Tibial nerve (tissue), 4 donors: ENCODE measurements around the gene HECW1. TPM values are rescaled to one million over a fixed set of nuclear protein-coding genes. Genes with fewer than 3 reads are reported as not detected.

Experiments used
- DNase-seq, 2 donors: peaks; one replicate each; pipeline ENCODE4 v3.0.0-alpha.2; 2019; ENCODE audit warnings: low spot score in 2 of 2
- H3K27ac ChIP-seq, 4 donors: fragments of 200-600 bp; sonication (generic) in 3 of 4; one replicate each; pipeline ENCODE4 v1.5.1; 2017 to 2019; ENCODE audit warnings: mild to moderate bottlenecking in 1 of 4
- H3K27me3 ChIP-seq, 2 donors: fragments of 200-600 bp; sonication (generic) in 1 of 2; one replicate each; pipeline versions ENCODE4 v1.5.1 to v1.6.0; 2017 to 2019
- H3K36me3 ChIP-seq, 3 donors: fragments of 200-600 bp; sonication (generic); one replicate each; pipeline ENCODE4 v1.5.1; 2018 to 2019
- H3K4me1 ChIP-seq, 4 donors: fragments of 200-600 bp; sonication (generic) in 3 of 4; one replicate each; pipeline ENCODE4 v1.5.1; 2017 to 2019
- H3K4me3 ChIP-seq, 4 donors: fragments of 200-600 bp; sonication (generic) in 3 of 4; one replicate each; pipeline ENCODE4 v1.5.1; 2017 to 2019; ENCODE audit warnings: mild to moderate bottlenecking in 1 of 4, moderate library complexity in 1 of 4
- H3K9me3 ChIP-seq, 4 donors: fragments of 200-600 bp; sonication (generic) in 3 of 4; one replicate each; pipeline ENCODE4 v1.5.1; 2017 to 2019
- EP300 ChIP-seq, 2 donors: sonication (generic); formaldehyde crosslinking; IDR thresholded peaks; one replicate each; pipeline ENCODE4 v1.6.1; 2017; ENCODE audit warnings: antibody characterized with exemption in 2 of 2, mild to moderate bottlenecking in 1 of 2
- POLR2A ChIP-seq, 2 donors: fragments of 450-650 bp; IDR thresholded peaks; one replicate each; pipeline ENCODE4 v1.6.1; 2017; ENCODE audit warnings: antibody characterized with exemption in 2 of 2, mild to moderate bottlenecking in 2 of 2, moderate library complexity in 2 of 2
- WGBS, 2 donors: methylation state at CpG; one replicate each; pipeline ENCODE4 v1.1.5; 2018; 5-methylcytosine and 5-hydroxymethylcytosine counted together
- total RNA-seq, 4 donors: library from RNA; depleted of rRNA; stranded (reverse); fragments of >200 nt; gene quantifications; one replicate each; pipeline ENCODE4 v1.1.0, GENCODE V29; 2016
- TF ChIP-seq, protein P1 (sequence below), 5 experiments: fragments of 200-600 bp in 3 of 5; fragments of 450-650 bp in 2 of 5; sonication (generic) in 3 of 5; IDR thresholded peaks; one replicate each; pipeline ENCODE4 v1.5.1; 2016 to 2019; ENCODE audit warnings: antibody characterized with exemption in 5 of 5, mild to moderate bottlenecking in 3 of 5, moderate library complexity in 2 of 5

Gene HECW1
- total RNA-seq, 4 donors from 2014 or later, result 3.6 to 10.9 (median 6.5) TPM

DNA sequence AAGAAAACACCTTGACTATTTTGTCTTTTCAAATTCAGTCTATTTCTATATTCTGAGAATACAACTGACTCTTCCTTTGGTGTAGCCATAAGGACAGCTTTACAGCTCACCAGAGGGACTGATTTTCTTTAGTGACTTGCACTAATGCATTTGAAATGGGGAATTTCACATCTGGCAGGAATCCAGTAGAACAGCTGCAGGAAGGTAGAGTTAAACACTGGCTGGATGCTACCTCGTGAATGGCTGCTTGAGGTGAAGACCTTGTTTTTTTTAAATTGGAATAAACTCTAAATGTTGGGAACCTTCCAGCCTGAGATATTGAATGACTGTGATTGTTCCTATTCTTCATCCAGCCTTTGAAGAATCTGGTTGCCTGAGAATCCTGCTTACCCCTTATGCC, 330.9 kb downstream of the HECW1 start:
- no peak for DNase-seq
- Histone ChIP-seq H3K4me3 (no peak overlapping the region), H3K27me3 (no peaks in the 10 kb centered on the region), H3K9me3 (no peaks in the 10 kb centered on the region), H3K27ac (no peak overlapping the region), H3K36me3 (no peaks in the 10 kb centered on the region), H3K4me1 (no peaks in the 10 kb centered on the region)
- TF ChIP-seq EP300 (IDR thresholded peaks at IDR 0.05), result no peak
- TF ChIP-seq, protein P1, sequence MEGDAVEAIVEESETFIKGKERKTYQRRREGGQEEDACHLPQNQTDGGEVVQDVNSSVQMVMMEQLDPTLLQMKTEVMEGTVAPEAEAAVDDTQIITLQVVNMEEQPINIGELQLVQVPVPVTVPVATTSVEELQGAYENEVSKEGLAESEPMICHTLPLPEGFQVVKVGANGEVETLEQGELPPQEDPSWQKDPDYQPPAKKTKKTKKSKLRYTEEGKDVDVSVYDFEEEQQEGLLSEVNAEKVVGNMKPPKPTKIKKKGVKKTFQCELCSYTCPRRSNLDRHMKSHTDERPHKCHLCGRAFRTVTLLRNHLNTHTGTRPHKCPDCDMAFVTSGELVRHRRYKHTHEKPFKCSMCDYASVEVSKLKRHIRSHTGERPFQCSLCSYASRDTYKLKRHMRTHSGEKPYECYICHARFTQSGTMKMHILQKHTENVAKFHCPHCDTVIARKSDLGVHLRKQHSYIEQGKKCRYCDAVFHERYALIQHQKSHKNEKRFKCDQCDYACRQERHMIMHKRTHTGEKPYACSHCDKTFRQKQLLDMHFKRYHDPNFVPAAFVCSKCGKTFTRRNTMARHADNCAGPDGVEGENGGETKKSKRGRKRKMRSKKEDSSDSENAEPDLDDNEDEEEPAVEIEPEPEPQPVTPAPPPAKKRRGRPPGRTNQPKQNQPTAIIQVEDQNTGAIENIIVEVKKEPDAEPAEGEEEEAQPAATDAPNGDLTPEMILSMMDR (IDR thresholded peaks at IDR 0.05), result no peak
- TF ChIP-seq POLR2A (IDR thresholded peaks at IDR 0.05), result no peak
- 7% methylated on average over 1 of the region's 1 CpG for WGBS, 2 donors

DNA sequence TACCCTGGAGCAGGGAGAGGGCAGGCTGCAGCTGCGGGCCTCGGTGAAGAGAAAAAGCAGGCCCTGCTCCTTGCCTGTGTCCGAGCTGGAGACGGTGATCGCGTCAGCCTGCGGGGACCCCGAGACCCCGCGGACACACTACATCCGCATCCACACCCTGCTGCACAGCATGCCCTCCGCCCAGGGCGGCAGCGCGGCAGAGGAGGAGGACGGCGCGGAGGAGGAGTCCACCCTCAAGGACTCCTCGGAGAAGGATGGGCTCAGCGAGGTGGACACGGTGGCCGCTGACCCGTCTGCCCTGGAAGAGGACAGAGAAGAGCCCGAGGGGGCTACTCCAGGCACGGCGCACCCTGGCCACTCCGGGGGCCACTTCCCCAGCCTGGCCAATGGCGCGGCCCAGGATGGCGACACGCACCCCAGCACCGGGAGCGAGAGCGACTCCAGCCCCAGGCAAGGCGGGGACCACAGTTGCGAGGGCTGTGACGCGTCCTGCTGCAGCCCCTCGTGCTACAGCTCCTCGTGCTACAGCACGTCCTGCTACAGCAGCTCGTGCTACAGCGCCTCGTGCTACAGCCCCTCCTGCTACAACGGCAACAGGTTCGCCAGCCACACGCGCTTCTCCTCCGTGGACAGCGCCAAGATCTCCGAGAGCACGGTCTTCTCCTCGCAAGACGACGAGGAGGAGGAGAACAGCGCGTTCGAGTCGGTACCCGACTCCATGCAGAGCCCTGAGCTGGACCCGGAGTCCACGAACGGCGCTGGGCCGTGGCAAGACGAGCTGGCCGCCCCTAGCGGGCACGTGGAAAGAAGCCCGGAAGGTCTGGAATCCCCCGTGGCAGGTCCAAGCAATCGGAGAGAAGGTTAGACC, 332.5 kb downstream of the HECW1 start:
- H3K4me3 ChIP-seq, result no peak overlapping the region
- H3K27me3 ChIP-seq, result no peaks in the 10 kb centered on the region
- H3K27ac ChIP-seq, result no peak overlapping the region
- no peak for TF ChIP-seq EP300 (IDR thresholded peaks at IDR 0.05)
- TF ChIP-seq, protein P1 (IDR thresholded peaks at IDR 0.05), result no peak
- no peak for TF ChIP-seq POLR2A (IDR thresholded peaks at IDR 0.05)
- WGBS, 2 donors, result 94 to 95% methylated on average over 56 to 72 of the region's 72 CpGs
- no peak for DNase-seq
- no peaks in the 10 kb centered on the region for H3K36me3 ChIP-seq
- H3K4me1 ChIP-seq, result no peaks in the 10 kb centered on the region
- H3K9me3 ChIP-seq, result no peaks in the 10 kb centered on the region

DNA sequence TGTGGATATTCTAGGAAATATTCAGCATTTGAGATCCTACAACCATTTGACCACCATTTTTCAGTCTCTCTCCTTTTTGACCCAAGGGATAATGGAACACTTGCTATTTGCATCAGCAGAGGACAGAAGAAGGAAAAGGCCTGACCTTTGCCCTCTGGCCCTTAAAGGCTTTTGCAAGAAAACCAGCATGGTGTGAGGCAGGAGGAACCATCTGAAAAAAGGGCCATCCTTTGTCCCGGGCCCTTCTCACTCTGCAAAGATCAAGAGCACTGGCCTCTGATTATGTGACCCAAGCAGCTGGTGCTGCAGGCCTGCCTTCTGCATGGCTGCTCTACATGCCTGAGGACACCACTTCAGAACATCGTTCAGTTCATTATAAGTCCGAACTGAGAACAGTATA, 337.1 kb downstream of the HECW1 start:
- no peaks in the 10 kb centered on the region for H3K9me3 ChIP-seq
- no peak overlapping the region for H3K27ac ChIP-seq
- H3K4me1 ChIP-seq, result no peaks in the 10 kb centered on the region
- no peaks in the 10 kb centered on the region for H3K27me3 ChIP-seq
- WGBS, 2 donors, result 61 to 72% methylated on average over 3 of the region's 3 CpGs
- TF ChIP-seq EP300 (IDR thresholded peaks at IDR 0.05) (no peak), POLR2A (IDR thresholded peaks at IDR 0.05) (no peak)
- TF ChIP-seq, protein P1 (IDR thresholded peaks at IDR 0.05), result no peak
- H3K36me3 ChIP-seq, result no peaks in the 10 kb centered on the region
- no peak for DNase-seq
- no peak overlapping the region for H3K4me3 ChIP-seq

DNA sequence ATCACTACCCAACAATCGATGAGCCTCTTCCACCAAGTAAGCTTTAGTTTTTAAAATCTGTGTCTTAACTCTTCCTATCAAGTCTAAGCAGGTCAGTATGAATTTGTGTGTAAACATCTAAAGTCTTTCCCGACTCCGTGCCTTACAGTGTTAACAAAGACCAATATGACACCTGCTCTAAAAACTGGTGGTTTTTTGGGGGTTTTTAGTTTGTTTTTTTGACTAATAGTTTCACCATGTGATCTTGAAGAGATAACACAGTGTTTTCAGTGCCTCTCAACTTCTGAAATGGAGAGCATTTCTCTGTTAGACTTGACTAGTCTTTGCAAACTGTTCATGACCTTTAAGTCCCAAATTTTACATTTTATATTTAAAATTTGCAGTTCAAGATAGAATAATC, 338.4 kb downstream of the HECW1 start:
- 79 to 86% methylated on average over 3 of the region's 3 CpGs for WGBS, 2 donors
- Histone ChIP-seq H3K36me3 (no peaks in the 10 kb centered on the region), H3K27ac (no peak overlapping the region), H3K4me1 (no peaks in the 10 kb centered on the region), H3K27me3 (no peaks in the 10 kb centered on the region), H3K4me3 (no peak overlapping the region), H3K9me3 (no peaks in the 10 kb centered on the region)
- DNase-seq, result no peak
- TF ChIP-seq EP300 (IDR thresholded peaks at IDR 0.05), result no peak
- TF ChIP-seq POLR2A (IDR thresholded peaks at IDR 0.05), result no peak
- TF ChIP-seq, protein P1 (IDR thresholded peaks at IDR 0.05), result no peak

DNA sequence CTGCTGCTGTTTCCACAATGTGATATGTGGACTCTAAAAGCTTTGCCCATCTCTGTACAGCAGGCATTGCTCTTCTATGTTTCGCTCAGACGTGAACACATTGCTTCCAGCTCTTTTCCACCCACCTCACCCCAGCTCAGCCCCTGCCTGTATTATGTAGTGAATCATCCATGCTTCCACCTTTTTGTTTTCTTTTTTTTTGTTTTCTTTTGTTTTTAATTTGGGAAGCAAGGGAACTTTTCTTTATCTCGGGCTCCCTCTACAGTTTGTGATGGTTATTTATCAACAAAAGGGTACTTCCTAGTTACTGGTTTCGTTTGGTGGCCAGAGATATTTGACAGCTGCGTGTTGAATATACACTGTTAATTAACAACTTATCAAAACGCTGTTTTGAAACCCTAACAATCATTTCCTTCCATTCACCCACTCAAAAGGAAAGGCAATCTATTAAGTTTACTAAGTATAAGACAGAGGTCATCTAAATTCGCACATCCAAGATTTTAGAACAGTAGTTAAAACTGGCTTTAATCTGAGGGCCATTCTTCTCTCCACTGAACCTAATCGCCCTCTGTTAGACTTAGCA, 342.6 kb downstream of the HECW1 start:
- H3K27ac ChIP-seq, result no peak overlapping the region
- WGBS, 2 donors, result 23 to 25% methylated on average over 8 of the region's 8 CpGs
- H3K4me3 ChIP-seq, result no peak overlapping the region
- H3K4me1 ChIP-seq, result no peaks in the 10 kb centered on the region
- H3K9me3 ChIP-seq, result no peaks in the 10 kb centered on the region
- H3K36me3 ChIP-seq, result no peaks in the 10 kb centered on the region
- H3K27me3 ChIP-seq, result no peaks in the 10 kb centered on the region
- no peak for DNase-seq
- TF ChIP-seq, protein P1 (IDR thresholded peaks at IDR 0.05), result peak; percentile 26 to 44 (median 34)
- TF ChIP-seq POLR2A (IDR thresholded peaks at IDR 0.05) (no peak), EP300 (IDR thresholded peaks at IDR 0.05) (peak in 1 of 2 donors; percentile 9)
